HepG2 (cell line): ENCODE data around the gene LRP1B. TPM values are rescaled to one million over a fixed set of nuclear protein-coding genes. Genes with fewer than 3 reads are reported as not detected.

ENCODE experiments used
- ATAC-seq: fragments of 200-7000 bp; cut with Tn5 transposase; 3 replicates; pipeline ENCODE4 v1.9.1; 2020; ENCODE audit warnings: mild to moderate bottlenecking, moderate library complexity
- BruUV-seq: library from RNA; stranded (reverse); fragments of 400-500 nt; replicated peaks from 2 replicates; lab custom pipeline; 2021; lab: Mats Ljungman, UMichigan
- CTCF ChIA-PET: fragments of 300-600 bp; formaldehyde crosslinking; extraction: SDS; loops from one replicate; lab custom pipeline; 2021; ENCODE audit warnings: low total read pairs, inconsistent platforms, low intra/inter-chr PET ratio; lab: Yijun Ruan, JAX
- POLR2A ChIA-PET: fragments of 350-600 bp; sonication (Branson Sonifier 250); formaldehyde crosslinking; loops from one replicate; lab custom pipeline; 2020; ENCODE audit warnings: antibody characterized with exemption, inconsistent platforms; lab: Yijun Ruan, JAX
- DNase-seq: peaks from one replicate; pipeline ENCODE4 v3.0.0-alpha.2; 2015; ENCODE audit warnings: low spot score
- FAIRE-seq: peaks from 3 replicates; lab custom pipeline; 2011; peaks lifted over from hg19 to GRCh38; lab: Jason Lieb, UNC
- H2AFZ ChIP-seq: one replicate; pipeline ENCODE4 v1.6.1; 2011; ENCODE audit warnings: low read length, inconsistent platforms
- H3K27ac ChIP-seq: fragments of 300-600 bp; 3 replicates; pipeline ENCODE4 v1.8.0; 2011; ENCODE audit warnings: mixed run types, mild to moderate bottlenecking, mixed read lengths, low read length, inconsistent platforms; ENCODE audit not compliant: insufficient read depth; ENCODE audit errors: extremely low read length
- H3K27me3 ChIP-seq, 2 experiments: fragments of 200-600 bp in 1 of 2; 2 replicates in 1 of 2; 3 replicates in 1 of 2; pipeline versions ENCODE4 v1.6.0 to v1.8.0; 2011; ENCODE audit warnings: low read length in 2 of 2, mild to moderate bottlenecking in 2 of 2, moderate library complexity in 2 of 2, inconsistent platforms in 1 of 2; ENCODE audit not compliant: insufficient read depth in 2 of 2, control insufficient read depth in 1 of 2
- H3K36me3 ChIP-seq, 2 experiments: fragments of 200-600 bp in 1 of 2; replicated peaks in 1 of 2; 2 replicates in 1 of 2; 3 replicates in 1 of 2; pipeline versions ENCODE4 v1.5.1 to v1.8.0; 2011; ENCODE audit warnings: low read length in 2 of 2, inconsistent platforms in 1 of 2; ENCODE audit not compliant: insufficient read depth in 2 of 2, control insufficient read depth in 1 of 2
- H3K4me1 ChIP-seq: 2 replicates; pipeline ENCODE4 v1.5.1; 2012; ENCODE audit warnings: low read length, inconsistent platforms; ENCODE audit not compliant: insufficient read depth
- H3K4me2 ChIP-seq: 2 replicates; pipeline ENCODE4 v1.6.0; 2011; ENCODE audit warnings: low read depth, low read length, inconsistent platforms
- H3K4me3 ChIP-seq, 3 experiments: fragments of 200-600 bp in 1 of 3; sonication (generic), shearing (Covaris generic) in 1 of 3; replicated peaks in 1 of 3; 2 replicates each; pipeline ENCODE4 v1.5.1; 2011 to 2016; ENCODE audit warnings: low read length in 3 of 3, inconsistent platforms in 2 of 3, low read depth in 2 of 3, mild to moderate bottlenecking in 2 of 3, control low read depth in 1 of 3, mixed read lengths in 1 of 3; ENCODE audit not compliant: insufficient read depth in 1 of 3
- H3K79me2 ChIP-seq: one replicate; pipeline ENCODE4 v1.6.1; 2011; ENCODE audit warnings: low read length, inconsistent platforms; ENCODE audit not compliant: insufficient read depth
- H3K9ac ChIP-seq: 2 replicates; pipeline ENCODE4 v1.6.0; 2011; ENCODE audit warnings: mild to moderate bottlenecking, low read depth, low read length, inconsistent platforms; ENCODE audit not compliant: insufficient read depth
- H3K9me3 ChIP-seq: 2 replicates; pipeline ENCODE4 v1.5.1; 2012; ENCODE audit warnings: mild to moderate bottlenecking, low read length
- H4K20me1 ChIP-seq: 2 replicates; pipeline ENCODE4 v1.6.0; 2011; ENCODE audit warnings: inconsistent platforms, mild to moderate bottlenecking, low read length, moderate library complexity; ENCODE audit not compliant: insufficient read depth
- CEBPB ChIP-seq: IDR thresholded peaks from 2 replicates; pipeline ENCODE4 v1.6.1; 2011; ENCODE audit warnings: low read depth, low read length, improper control_type of control experiment, borderline replicate concordance
- CEBPG ChIP-seq: IDR thresholded peaks from 2 replicates; pipeline ENCODE4 v1.6.1; 2016
- HNF4A ChIP-seq: sonication (generic); formaldehyde crosslinking; IDR thresholded peaks from 2 replicates; pipeline ENCODE4 v1.4.0; 2020; ENCODE audit warnings: missing genetic modification reagents
- ZNF609 ChIP-seq: sonication (generic); formaldehyde crosslinking; IDR thresholded peaks from 2 replicates; pipeline ENCODE4 v1.4.0; 2020; ENCODE audit warnings: mild to moderate bottlenecking, missing genetic modification reagents, borderline replicate concordance
- WGBS: methylation state at CpG from one replicate; pipeline ENCODE4 v1.1.6; 2017; ENCODE audit warnings: low lambda C conversion rate; 5-methylcytosine and 5-hydroxymethylcytosine counted together
- in situ Hi-C: cut with HindIII; loops from 2 replicates; pipeline ENCODE4 v1.10.0; 2017; ENCODE audit warnings: low pct_unique_long_range_greater_than_20kb; ENCODE audit not compliant: extremely low pct_ligation_motif_present
- intact Hi-C: fragments of 100-400 bp; cut with micrococcal nuclease; formaldehyde crosslinking; loops from one replicate; pipeline ENCODE4 v1.10.0; 2022; ENCODE audit not compliant: unreplicated experiment
- polyA plus RNA-seq, 8 experiments: library from polyadenylated mRNA; depleted of rRNA in 3 of 8; stranded (reverse) in 7 of 8; unstranded in 1 of 8; fragments of >200 nt; fragmentation: Illumina TruSeq in 4 of 8; extraction: Trizol in 4 of 8; gene quantifications; 2 replicates each; pipeline versions ENCODE4 v1.2.1 to v1.2.3, GENCODE V29; 2011 to 2016; ENCODE audit warnings: low read depth in 4 of 8, missing spikeins in 1 of 8, mixed read lengths in 1 of 8; ENCODE audit not compliant: insufficient read depth in 1 of 8
- total RNA-seq, 5 experiments: library from RNA; depleted of rRNA; stranded (reverse); fragments of >200 nt; fragmentation: Illumina TruSeq; extraction: Trizol; gene quantifications; 2 replicates each; pipeline ENCODE4 v1.2.3, GENCODE V29; 2016; ENCODE audit warnings: low read depth in 1 of 5

The LRP1B gene
- total and polyA plus RNA-seq, 2 of the 13 experiments (the other 11 are each of a cell fraction or from before 2014, with no cell fraction given) = 0.04 TPM; not detected in 1

- intact Hi-C loops (no loop called here), in situ Hi-C loops (no loop called here)
- Histone ChIP-seq H3K4me1 (no peaks in the 10 kb centered on the region), H3K9ac (no peak overlapping the region), H2AFZ (no peak overlapping the region), H3K4me3 (no peak overlapping the region), H4K20me1 (no peaks in the 10 kb centered on the region), H3K4me2 (no peak overlapping the region), H3K27me3 (no peaks in the 10 kb centered on the region), H3K9me3 (no peaks in the 10 kb centered on the region), H3K27ac (no peak overlapping the region), H3K36me3 (no peaks in the 10 kb centered on the region), H3K79me2 (no peaks in the 10 kb centered on the region)
- FAIRE-seq (no peak), ATAC-seq (peak; percentile 46; the same call in 2 of the 3 replicates), DNase-seq (peak; percentile 8)
- peak; percentile 63; the same call in 1 of the 2 replicates for TF ChIP-seq CEBPB
- 0 out of 2 replicates have a peak, but pooled peaks have one; percentile 7 for TF ChIP-seq HNF4A
- TF ChIP-seq ZNF609 (CRISPR knock-in tag) = no peak
- TF ChIP-seq CEBPG (CRISPR knock-in tag) = peak; percentile 34; the same call in 1 of the 2 replicates
- ChIA-PET CTCF (no interaction called here), POLR2A (no interaction called here)
- no TSS peak for BruUV-seq
- 8% methylated on average over 4 of the region's 4 CpGs for WGBS
These were observed 431.2 kb downstream of the LRP1B start for GRCh38 chr2:141699573-141699972.
